CMK (cell line): ENCODE results near the gene C5orf52.
"Not testable (repeated sequence)": the region's sequence is repeated elsewhere in the genome, so short reads cannot be mapped to it uniquely, and the experiment has no call there.

Source experiments
- DNase-seq: peaks from one replicate; pipeline ENCODE4 v3.0.0-alpha.2; 2010; ENCODE audit warnings: low read depth

The C5orf52 gene

DNA sequence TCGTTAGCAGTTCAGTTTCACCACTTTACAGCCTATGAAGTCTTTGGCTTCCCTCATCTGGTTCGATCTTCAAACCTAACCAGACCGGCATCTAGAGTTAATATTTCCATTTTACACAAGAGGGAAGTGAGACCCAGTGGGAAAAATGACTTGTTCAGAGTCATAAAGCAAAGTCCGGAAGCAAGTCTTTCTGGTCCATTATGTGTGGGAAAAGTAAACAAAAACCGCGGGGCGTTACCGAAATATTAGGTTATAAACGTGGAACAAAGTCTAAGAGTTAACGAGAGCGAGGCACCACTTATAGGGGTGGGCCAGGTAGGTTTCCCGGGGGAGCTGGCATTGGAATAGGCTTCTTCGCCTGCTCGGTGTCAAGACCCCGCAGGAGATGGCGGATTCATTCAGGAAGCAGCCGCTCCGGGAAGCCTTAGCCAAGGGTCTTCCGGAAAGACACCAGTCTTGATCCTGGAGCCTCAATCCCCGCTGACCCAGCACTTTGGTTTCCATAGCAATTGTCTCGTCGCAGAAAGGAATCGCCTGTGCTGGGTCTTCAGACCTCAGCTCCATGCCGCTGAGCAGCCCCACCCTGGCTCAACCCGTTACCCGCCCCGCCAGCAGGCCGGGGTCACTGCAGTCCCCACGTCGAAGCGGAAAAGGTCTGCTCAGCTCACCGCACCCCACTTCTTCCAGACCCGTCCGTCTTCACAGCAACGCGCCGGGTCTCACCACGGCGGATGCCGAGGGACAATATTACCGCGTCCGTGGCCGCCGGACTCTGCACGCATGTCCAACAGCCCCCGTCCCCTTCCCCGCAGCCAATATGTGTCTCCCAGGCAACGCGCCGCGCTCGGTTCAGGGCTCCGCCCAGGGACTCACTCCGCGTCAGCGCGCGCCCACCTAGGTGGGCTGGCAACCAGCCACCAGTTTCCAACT lies at the start of gene C5orf52:
C5orf52 (plus strand) TSS at position 872 of the 930 bp plus-strand sequence. CDS start 82 bp downstream, outside the sequence.
- DNase-seq: no peak

DNA sequence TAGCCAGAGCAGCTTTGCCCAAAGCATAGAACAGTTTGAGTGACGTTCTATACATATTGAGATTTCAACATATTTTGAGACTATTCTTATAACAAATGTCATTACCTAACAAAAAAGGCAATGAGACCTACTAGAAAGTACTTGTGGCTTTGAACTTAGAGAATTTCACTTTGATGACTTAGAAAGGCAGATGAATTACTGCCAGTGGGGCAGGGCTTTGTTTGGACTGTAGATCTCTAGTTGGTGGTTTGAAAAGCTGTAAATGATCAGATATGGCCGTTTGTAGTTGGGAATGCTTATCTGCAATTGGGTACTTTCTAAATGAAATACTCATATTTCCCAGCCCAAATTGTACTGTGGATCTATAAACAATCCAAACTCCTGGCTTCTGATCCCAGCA lies 47.2 kb upstream of the C5orf52 start:
- DNase-seq: no peak

DNA sequence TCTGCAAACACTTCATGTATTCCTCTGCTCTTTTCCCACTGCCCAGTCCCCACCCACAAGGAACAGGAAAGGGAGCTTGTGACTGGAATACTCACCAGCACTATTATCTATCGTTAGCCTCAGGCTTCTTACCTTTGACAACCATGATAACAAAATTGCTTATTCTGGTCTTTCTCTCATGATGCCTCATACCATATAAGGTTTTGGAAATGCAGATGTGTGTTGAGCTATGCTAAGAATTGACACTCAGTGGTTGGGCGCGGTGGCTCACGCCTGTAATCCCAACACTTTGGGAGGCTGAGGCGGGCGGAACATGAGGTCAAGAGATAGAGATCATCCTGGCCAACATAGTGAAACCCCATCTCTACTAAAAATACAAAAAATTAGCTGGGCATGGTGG lies 44.5 kb upstream of the C5orf52 start:
- no peak for DNase-seq

DNA sequence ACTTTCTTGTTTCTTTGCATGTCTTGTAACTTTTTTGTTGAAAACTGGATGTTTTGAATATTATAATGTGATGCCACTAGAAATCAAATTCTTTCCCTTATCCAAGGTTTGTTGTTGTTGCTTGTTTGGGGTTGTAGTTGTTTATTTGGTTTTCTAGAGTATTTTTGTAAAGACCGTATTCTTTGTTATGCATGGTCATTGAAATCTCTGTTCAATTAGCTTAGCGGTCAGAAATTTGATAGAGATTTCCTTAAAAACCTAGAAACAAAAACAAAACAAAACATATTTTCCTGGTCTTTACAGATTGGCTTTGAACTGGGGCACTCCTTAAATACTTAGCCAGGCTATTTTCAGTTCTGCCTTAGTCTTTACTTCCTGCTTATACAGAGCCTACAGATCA lies 41.0 kb upstream of the C5orf52 start:
- no peak for DNase-seq

DNA sequence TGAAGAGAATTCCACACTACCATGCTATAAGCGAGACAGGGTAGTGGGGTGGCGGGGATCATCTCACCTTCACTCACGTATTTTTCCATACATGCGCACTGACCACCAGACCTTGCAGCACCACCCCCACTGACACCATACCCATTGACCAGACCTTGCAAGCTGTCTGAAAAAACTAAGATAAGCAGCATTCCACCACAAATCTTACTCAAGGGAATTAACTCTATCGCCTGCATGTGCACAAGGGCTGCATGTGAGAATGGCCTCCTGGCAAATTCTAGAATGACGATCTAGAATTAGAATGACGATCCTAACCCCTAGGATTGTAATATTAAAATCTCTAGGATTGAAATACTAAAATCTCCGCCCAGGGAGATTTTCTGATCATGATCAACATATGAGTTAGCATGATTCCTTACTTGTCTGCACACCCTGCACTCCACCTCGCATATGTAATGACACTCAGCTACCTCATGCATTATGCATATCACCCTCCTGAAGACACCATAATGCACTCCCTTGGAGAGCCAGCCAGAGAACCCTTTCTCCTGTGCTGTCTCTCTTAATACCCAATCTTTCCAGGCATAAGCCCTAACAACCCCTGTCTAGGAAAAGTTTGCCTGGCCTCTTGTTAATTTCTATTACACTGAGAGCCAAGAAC lies 30.8 kb upstream of the C5orf52 start:
- DNase-seq: no peak

DNA sequence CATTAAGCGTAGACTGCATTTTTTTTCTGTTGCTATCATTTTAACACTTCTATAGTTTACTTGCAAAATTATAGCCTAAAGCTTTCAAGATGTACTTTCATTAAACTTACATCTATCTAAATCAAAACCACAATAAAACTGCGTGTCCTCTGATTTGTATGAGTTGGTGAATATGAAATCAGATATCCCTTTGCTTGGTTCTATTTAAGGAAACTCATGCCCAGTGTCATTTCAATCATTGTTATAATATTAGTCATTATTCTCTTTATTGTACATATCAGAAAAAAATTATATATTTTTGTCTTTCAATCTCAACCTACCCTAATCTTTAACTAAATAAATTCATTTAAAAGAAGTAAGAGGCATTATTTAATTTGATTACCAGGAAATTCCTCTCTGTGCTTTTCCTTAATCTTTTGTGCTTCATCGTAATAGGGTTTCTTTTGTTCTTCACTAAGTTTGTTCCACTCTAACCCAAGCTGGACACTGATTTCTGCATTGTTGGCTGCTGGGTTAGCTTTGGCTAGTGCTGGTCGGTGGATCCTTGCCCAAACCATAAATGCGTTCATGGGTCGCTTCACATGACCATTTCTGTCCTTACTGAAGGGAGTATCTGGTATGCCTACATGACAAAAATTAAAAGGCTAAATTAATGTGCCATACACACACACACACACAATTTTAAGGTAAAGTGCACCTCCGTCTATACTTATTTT lies 22.9 kb upstream of the C5orf52 start:
- DNase-seq: no peak

DNA sequence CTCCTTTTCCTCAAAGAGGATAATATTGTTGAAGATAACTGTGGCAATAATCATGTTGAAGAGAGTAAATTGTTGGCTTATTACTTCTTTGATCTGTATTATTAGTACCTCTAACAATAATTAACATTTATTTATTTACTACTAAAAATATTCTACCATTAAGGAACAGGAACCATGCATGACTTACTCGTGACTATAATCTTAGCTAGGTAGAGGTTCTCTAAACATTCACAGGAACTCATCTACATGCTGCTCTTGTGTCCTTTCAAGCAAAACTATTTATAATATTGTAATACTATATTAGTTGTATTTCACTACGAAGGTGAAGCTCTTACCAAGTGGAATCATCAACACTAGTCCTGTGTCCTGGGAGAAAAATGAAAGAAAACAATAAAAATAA lies 22.2 kb upstream of the C5orf52 start:
- no peak for DNase-seq

DNA sequence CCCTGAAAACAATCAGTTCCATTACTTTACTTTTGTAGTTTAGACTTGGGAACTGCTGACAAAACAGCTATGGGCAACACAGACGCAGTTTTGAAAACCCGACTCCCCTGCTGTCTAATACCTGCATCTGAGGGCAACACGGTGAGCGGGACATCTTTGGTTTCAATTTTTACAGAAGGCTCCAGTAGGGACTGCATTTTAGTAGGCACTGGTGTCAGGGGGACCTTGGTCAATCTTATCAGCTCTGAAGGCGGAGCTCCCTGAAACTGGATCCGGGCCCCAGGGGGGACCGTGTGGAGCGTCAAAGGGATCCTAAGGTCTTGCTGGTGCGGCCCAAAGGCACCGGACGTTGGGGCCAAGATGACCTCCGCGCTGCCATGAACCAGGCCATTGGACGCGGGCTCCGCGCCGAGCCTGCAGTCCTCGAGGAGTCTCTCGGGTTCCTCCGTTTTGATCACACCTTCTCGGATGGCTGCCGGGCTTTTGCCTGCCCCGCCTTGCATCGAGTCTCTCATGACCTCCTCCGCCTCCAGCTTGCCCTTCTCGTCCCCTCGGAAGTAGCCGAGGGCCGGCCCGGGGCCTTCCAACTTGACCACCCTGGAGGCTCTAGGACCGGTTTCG lies 20.2 kb upstream of the C5orf52 start:
- no peak for DNase-seq

GRCh38 chr5:157651623-157652376 lies 19.5 kb upstream of the C5orf52 start:
- no peak for DNase-seq

DNA sequence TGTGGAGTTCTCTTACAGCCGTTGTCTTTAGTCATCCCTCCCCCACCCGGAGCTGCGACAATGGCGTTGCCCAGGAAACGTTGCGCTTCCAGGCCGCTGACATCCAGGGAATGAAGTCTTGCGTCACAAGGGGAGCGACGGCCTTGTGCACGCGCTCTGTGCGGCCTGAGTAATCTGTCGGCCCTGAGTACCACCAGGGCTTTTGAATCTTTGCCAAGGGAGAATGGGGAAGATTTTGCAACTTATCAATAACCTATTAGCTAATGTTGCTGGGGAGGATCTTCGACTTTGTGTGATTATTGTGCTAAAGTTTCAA lies 19.0 kb upstream of the C5orf52 start, which contains the start of gene SOX30:
SOX30 (minus strand) TSS at position 62 of the 316 bp plus-strand sequence. CDS start 360 bp downstream, outside the sequence.
- no peak for DNase-seq

DNA sequence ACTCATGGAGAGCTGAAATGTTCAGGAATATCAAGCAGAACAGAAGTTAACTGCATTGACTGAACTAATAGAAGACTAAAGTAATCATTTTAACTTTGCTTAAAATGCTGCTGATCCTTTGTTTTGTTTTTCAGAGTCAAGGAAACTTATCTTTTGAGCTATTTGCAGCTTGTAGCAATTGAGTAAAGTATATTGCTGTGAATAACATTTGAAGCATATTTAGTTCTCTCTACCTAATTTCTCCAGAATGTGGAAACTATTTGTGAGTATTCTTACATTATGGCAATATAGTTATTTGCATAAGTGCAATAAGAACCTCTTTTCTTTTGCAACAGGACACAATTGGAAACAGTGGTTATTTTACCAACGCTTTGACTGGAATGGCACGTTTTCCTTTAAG lies 13.8 kb upstream of the C5orf52 start:
- DNase-seq: no peak

- DNase-seq: no peak
Observed at GRCh38 chr5:157658893-157659292, 12.4 kb upstream of the C5orf52 start.

- DNase-seq: no peak
Observed at GRCh38 chr5:157659868-157660660, 11.3 kb upstream of the C5orf52 start.

- DNase-seq: no peak
Observed at GRCh38 chr5:157665467-157666070, 5.8 kb upstream of the C5orf52 start.

DNA sequence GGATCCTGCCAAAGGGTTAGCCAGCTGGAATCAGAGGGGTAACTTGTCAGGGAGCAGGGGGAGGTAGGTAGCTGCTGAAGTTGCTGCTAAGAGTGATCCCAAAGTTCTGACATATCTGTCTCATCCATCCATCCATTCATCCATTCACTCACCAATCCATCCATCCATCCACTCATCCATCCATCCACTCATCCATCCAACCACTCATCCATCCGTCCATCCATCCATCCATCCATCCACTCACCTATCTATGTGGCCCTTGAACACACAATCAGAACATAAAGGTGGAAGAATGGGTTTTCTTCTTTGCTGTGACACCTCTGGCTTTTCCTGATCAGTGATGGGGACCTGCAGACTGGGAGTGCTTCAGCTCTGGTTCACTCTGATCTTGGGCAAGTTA lies 3.0 kb upstream of the C5orf52 start:
- DNase-seq: no peak

DNA sequence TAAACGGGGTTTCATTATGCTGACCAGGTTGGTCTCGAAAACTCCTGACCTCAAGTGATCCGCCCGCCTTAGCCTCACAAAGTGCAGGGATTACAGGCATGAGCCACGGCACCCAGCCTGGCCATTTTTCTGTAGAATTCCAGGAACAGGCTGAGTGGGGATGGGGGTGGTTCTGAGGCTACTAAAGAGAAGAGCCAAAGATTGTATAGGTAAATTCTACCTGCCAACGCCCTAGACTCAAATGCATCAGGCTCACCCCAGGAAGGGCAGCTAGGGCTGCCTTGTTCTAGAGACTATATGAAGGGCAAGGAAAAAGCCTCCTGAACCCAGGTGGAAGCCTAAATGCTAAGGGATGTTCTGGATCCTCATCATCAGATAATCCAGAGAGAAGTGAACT lies 1.6 kb upstream of the C5orf52 start:
- DNase-seq: no peak

DNA sequence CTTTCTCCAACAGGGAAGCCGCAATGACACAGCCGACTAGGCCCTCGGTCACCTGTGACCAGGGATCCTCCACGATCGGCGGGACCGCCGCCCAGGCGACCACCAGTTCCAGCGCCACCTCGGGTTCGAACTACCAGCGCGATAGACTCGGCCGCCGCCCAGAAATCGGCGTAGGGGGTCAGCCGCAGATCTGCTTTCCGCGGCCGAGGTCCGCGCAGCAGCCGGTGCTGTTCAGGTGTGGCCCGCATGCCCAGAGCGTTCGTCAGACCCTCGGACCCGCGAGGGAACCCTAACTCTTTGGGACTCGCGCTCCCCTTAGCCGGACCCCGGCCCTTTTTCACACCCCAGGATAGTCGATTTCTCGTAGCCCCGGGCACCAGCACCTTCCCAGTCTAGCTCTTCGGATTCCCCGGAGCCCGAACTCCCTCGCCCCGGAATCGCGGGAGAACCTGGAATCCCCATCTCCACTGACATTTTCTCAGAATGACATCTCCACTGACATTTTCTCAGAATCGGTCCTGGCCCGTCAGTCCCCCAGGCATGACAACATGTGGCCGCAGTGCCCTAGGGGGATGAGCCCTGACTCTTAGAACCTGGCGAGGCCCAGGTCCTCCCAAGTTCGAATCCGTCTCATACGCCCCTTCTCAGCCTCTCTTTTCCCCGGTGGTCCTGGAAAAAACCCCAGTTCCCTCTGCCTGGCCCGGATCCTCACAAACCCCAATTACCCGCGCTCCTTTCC lies 428 bp downstream of the C5orf52 start:
- DNase-seq: no peak

DNA sequence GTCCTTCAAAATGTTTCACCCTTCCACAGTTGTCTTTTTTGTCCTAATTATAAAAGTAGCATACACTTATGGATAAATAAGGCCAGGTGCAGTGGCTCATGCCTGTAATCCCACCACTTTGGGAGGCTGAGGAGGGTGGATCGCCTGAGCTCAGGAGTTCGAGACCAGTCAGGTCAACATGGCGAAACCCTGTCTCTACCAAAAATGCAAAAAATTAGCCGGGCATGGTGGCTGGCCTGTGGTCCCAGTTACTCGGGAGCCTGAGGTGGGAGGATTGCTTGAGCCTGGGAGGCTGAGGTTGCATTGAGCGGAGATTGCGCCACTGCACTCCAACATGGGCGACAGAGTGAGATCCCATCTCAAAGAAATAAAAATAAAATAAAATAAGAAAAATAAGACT lies 1.6 kb downstream of the C5orf52 start:
- DNase-seq: no peak

- DNase-seq: not testable (repeated sequence)
Observed at GRCh38 chr5:157674351-157674750, 3.0 kb downstream of the C5orf52 start.

- no peak for DNase-seq
Observed at GRCh38 chr5:157677931-157678330, 6.6 kb downstream of the C5orf52 start.
